HCT116 (cell line): ENCODE results near the gene ORC3.

Experiments used
- EZH2phosphoT487 ChIP-seq: fragments of 200-600 bp; IDR thresholded peaks from 2 replicates; pipeline ENCODE4 v1.6.1; 2018; ENCODE audit warnings: antibody characterized with exemption, borderline replicate concordance
- POLR2A ChIP-seq: IDR thresholded peaks from 2 replicates; pipeline ENCODE4 v1.7.0; 2011; ENCODE audit warnings: borderline replicate concordance; ENCODE audit not compliant: insufficient read depth, insufficient read length; ENCODE audit errors: extremely low read depth
- TCF7L2 ChIP-seq: IDR thresholded peaks from 2 replicates; pipeline ENCODE4 v1.7.0; 2011; ENCODE audit warnings: borderline replicate concordance, inconsistent platforms; ENCODE audit not compliant: insufficient read depth, insufficient read length; ENCODE audit errors: extremely low read depth
- YY1 ChIP-seq: IDR thresholded peaks from 2 replicates; pipeline ENCODE4 v1.6.1; 2011; ENCODE audit warnings: low read length, low read depth, moderate library complexity, mild to moderate bottlenecking; ENCODE audit not compliant: insufficient replicate concordance; ENCODE audit errors: extremely low read depth
- ZFX ChIP-seq: fragments of 450-650 bp; IDR thresholded peaks from 2 replicates; pipeline ENCODE4 v1.6.1; 2017
- TF ChIP-seq, protein P1 (sequence below), 3 experiments: fragments of 200-600 bp in 1 of 3; sonication (generic) in 1 of 3; IDR thresholded peaks in 2 of 3; conservative IDR thresholded peaks in 1 of 3; 2 replicates each; pipeline ENCODE4 v1.5.1; 2012 to 2017; ENCODE audit warnings: low read depth in 2 of 3, low read length in 2 of 3, antibody characterized with exemption in 1 of 3, borderline replicate concordance in 1 of 3, control low read depth in 1 of 3, mild to moderate bottlenecking in 1 of 3, mixed read lengths in 1 of 3, mixed run types in 1 of 3, moderate library complexity in 1 of 3; ENCODE audit not compliant: insufficient read depth in 1 of 3
- TF ChIP-seq, protein P2 (sequence below): IDR thresholded peaks from 2 replicates; pipeline ENCODE4 v1.6.1; 2011; ENCODE audit warnings: mild to moderate bottlenecking, low read length, moderate library complexity; ENCODE audit not compliant: insufficient replicate concordance; ENCODE audit errors: extremely low read depth

DNA sequence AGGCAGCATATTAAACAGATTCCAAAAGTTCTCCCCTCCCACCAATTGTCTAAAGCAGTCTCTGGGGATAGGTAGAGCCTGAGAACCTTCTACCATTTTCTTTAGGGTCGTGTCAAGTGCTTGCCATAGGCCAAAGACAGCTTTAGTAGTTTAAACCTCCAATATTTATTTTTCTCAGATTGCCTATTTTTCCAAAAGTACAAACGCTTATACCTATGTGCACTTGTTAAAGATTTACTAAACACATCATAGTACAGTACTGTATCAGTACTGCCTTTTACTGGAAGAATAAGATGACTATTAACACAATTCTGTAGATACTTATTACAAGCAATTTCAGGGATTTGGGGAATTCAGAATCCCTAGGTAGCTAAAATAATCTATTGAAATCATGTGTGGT lies 82.7 kb downstream of the ORC3 start:
- TF ChIP-seq YY1 (no peak), EZH2phosphoT487 (no peak), POLR2A (no peak), TCF7L2 (no peak), ZFX (no peak)
- TF ChIP-seq, protein P1, sequence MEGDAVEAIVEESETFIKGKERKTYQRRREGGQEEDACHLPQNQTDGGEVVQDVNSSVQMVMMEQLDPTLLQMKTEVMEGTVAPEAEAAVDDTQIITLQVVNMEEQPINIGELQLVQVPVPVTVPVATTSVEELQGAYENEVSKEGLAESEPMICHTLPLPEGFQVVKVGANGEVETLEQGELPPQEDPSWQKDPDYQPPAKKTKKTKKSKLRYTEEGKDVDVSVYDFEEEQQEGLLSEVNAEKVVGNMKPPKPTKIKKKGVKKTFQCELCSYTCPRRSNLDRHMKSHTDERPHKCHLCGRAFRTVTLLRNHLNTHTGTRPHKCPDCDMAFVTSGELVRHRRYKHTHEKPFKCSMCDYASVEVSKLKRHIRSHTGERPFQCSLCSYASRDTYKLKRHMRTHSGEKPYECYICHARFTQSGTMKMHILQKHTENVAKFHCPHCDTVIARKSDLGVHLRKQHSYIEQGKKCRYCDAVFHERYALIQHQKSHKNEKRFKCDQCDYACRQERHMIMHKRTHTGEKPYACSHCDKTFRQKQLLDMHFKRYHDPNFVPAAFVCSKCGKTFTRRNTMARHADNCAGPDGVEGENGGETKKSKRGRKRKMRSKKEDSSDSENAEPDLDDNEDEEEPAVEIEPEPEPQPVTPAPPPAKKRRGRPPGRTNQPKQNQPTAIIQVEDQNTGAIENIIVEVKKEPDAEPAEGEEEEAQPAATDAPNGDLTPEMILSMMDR (IDR thresholded peaks at IDR 0.05 in 2 of 3, conservative IDR thresholded peaks at IDR 0.05 in 1 of 3; ENCODE audit: borderline replicate concordance in 1 of 3, insufficient read depth in 1 of 3, low read depth in 2 of 3, low read length in 2 of 3) = no peak
- TF ChIP-seq, protein P2, sequence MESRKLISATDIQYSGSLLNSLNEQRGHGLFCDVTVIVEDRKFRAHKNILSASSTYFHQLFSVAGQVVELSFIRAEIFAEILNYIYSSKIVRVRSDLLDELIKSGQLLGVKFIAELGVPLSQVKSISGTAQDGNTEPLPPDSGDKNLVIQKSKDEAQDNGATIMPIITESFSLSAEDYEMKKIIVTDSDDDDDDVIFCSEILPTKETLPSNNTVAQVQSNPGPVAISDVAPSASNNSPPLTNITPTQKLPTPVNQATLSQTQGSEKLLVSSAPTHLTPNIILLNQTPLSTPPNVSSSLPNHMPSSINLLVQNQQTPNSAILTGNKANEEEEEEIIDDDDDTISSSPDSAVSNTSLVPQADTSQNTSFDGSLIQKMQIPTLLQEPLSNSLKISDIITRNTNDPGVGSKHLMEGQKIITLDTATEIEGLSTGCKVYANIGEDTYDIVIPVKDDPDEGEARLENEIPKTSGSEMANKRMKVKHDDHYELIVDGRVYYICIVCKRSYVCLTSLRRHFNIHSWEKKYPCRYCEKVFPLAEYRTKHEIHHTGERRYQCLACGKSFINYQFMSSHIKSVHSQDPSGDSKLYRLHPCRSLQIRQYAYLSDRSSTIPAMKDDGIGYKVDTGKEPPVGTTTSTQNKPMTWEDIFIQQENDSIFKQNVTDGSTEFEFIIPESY = no peak
